Brain microvascular endothelial cell (primary cell): ENCODE results near the gene KCNK15.

Experiments used
- DNase-seq: peaks from one replicate; pipeline ENCODE4 v3.0.0-alpha.2; 2020
- H3K27ac ChIP-seq: fragments of 250-450 bp; sonication (Bioruptor Pico); 2 replicates; pipeline ENCODE4 v1.5.1; 2020; ENCODE audit warnings: mild to moderate bottlenecking, moderate library complexity
- H3K27me3 ChIP-seq: fragments of 250-450 bp; sonication (Bioruptor Pico); replicated peaks from 2 replicates; pipeline ENCODE4 v1.5.1; 2020; ENCODE audit warnings: mild to moderate bottlenecking
- H3K36me3 ChIP-seq: fragments of 250-450 bp; sonication (Bioruptor Pico); replicated peaks from 2 replicates; pipeline ENCODE4 v1.5.1; 2020; ENCODE audit warnings: mild to moderate bottlenecking
- H3K4me3 ChIP-seq: 2 replicates; pipeline ENCODE4 v1.5.1; 2011; ENCODE audit warnings: low read depth, mild to moderate bottlenecking, control low read depth, low read length, moderate library complexity
- CTCF ChIP-seq: IDR thresholded peaks from 2 replicates; pipeline ENCODE4 v1.5.1; 2011; ENCODE audit warnings: low read depth, mild to moderate bottlenecking, moderate library complexity, low read length, control low read depth, inconsistent platforms; ENCODE audit errors: missing control alignments
- in situ Hi-C: cut with HindIII; loops from 2 replicates; pipeline ENCODE4 v1.10.0; 2017; ENCODE audit warnings: low sequenced_read_pairs, low pct_ligation_motif_present

Gene KCNK15

GRCh38 chr20:44701858-44702256, 43.8 kb upstream of the KCNK15 start:
- H3K4me3 ChIP-seq = no peak overlapping the region
- no peak for DNase-seq
- in situ Hi-C loops = no loop called here
- H3K27me3 ChIP-seq = no peaks in the 10 kb centered on the region
- no peak for TF ChIP-seq CTCF
- H3K27ac ChIP-seq = no peak overlapping the region
- H3K36me3 ChIP-seq = no peaks in the 10 kb centered on the region

- Histone ChIP-seq H3K36me3 (no peaks in the 10 kb centered on the region), H3K27me3 (peaks cover 2% of the 10 kb centered on the region), H3K4me3 (no peak overlapping the region), H3K27ac (no peak overlapping the region)
- TF ChIP-seq CTCF = no peak
- peak; percentile 83 for DNase-seq
- in situ Hi-C loops = no loop called here
These were observed 42.9 kb upstream of the KCNK15 start for GRCh38 chr20:44702776-44703175.

- in situ Hi-C loops = no loop called here
- TF ChIP-seq CTCF = no peak
- Histone ChIP-seq H3K36me3 (no peaks in the 10 kb centered on the region), H3K4me3 (no peak overlapping the region), H3K27ac (no peak overlapping the region), H3K27me3 (peaks cover 2% of the 10 kb centered on the region)
- no peak for DNase-seq
These were observed 42.3 kb upstream of the KCNK15 start for GRCh38 chr20:44703183-44703925.

GRCh38 chr20:44703956-44704488, 41.6 kb upstream of the KCNK15 start:
- H3K4me3 ChIP-seq = no peak overlapping the region
- TF ChIP-seq CTCF = no peak
- no peaks in the 10 kb centered on the region for H3K36me3 ChIP-seq
- peaks cover 2% of the 10 kb centered on the region for H3K27me3 ChIP-seq
- in situ Hi-C loops = no loop called here
- no peak overlapping the region for H3K27ac ChIP-seq
- no peak for DNase-seq

- in situ Hi-C loops = no loop called here
- no peak for DNase-seq
These were observed 41.1 kb upstream of the KCNK15 start for GRCh38 chr20:44704551-44704971.

More at GRCh38 chr20:44704551-44704971, 41.1 kb upstream of the KCNK15 start:
- peaks cover 2% of the 10 kb centered on the region for H3K27me3 ChIP-seq
- H3K27ac ChIP-seq = no peak overlapping the region
- no peaks in the 10 kb centered on the region for H3K36me3 ChIP-seq
- TF ChIP-seq CTCF = no peak
- H3K4me3 ChIP-seq = no peak overlapping the region
